Thyroid gland (tissue), 4 donors: ENCODE data around the gene PSTPIP1.

Experiments
- CTCF ChIP-seq, 6 experiments: fragments of 200-600 bp in 3 of 6; fragments of 450-650 bp in 3 of 6; sonication (generic) in 3 of 6; IDR thresholded peaks; one replicate each; pipeline ENCODE4 v1.5.1; 2016 to 2019; ENCODE audit warnings: antibody characterized with exemption in 6 of 6, mild to moderate bottlenecking in 2 of 6, inconsistent platforms in 1 of 6, moderate library complexity in 1 of 6
- POLR2A ChIP-seq, 2 donors: fragments of 450-650 bp; IDR thresholded peaks; one replicate each; pipeline ENCODE4 v1.6.1; 2017; ENCODE audit warnings: antibody characterized with exemption in 2 of 2, mild to moderate bottlenecking in 2 of 2, moderate library complexity in 1 of 2

DNA sequence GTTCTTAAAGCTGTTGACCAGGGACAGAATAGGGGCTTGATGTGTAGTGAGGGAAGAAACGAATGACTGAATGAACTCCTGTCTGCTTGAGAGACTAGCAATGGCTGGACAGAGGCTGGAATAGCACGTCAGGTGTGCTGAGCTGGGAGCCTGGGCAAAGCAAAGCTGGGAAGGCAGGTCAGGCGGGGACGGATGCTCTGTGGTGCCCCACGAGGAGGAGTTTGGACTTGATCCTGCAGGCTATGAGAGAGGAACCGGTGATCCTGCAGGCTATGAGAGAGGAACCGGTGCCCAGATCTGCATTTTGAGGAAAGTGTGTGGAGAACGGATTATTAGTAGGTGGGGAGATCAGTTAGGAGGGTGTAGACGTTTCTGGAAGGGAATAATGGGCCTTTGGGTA lies 31.3 kb upstream of the PSTPIP1 start:
- TF ChIP-seq CTCF (IDR thresholded peaks at IDR 0.05) (no peak), POLR2A (IDR thresholded peaks at IDR 0.05) (no peak)
